ENCODE measurements around the gene ASB5.

DNA sequence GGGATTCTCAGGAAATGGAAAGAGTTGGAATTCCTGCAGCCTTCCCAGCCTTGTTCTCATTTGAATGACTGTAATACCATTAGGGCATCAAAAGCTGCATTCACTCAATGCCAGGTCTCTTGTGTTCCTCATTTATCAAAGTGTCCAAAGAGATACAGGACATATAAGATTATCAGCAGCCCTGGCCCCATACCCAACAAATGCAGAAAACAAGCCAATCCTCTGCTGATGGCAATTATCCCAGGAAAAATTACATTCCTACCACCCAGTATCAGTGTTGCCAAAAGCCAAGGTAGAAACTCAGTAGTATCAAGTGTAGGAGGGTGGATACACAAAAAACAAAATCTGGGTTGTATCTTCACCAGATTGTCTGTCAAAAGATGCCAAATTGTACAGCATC is 18.5 kb upstream of the ASB5 start:
- TF ChIP-seq ZNF551 (CRISPR knock-in tag; IDR thresholded peaks at IDR 0.05) (no peak), CTCF (IDR thresholded peaks at IDR 0.05 in 2 of 3, conservative IDR thresholded peaks at IDR 0.05 in 1 of 3; ENCODE audit: insufficient read depth in 2 of 3, low read depth in 1 of 3, low read length in 3 of 3) (no peak), FIP1L1 (IDR thresholded peaks at IDR 0.05; ENCODE audit: low read depth, low read length, poor library complexity, severe bottlenecking) (no peak), POLR2A (conservative IDR thresholded peaks at IDR 0.05) (no peak), SP2 (IDR thresholded peaks at IDR 0.05; ENCODE audit: extremely low read depth, low read depth, low read length, poor library complexity, severe bottlenecking) (no peak), KLF10 (CRISPR knock-in tag; IDR thresholded peaks at IDR 0.05) (no peak), RBBP5 (IDR thresholded peaks at IDR 0.05; ENCODE audit: borderline replicate concordance, insufficient read depth, low read length, poor library complexity, severe bottlenecking) (no peak), TCF7 (IDR thresholded peaks at IDR 0.05; ENCODE audit: borderline replicate concordance) (no peak), TCFL5 (CRISPR knock-in tag; conservative IDR thresholded peaks at IDR 0.05) (no peak), YY1 (IDR thresholded peaks at IDR 0.05; ENCODE audit: borderline replicate concordance in 1 of 3, control insufficient read depth in 1 of 3, extremely low read depth in 1 of 3, insufficient read depth in 3 of 3, insufficient read length in 1 of 3, insufficient replicate concordance in 2 of 3, low read depth in 1 of 3, low read length in 2 of 3) (no peak)
- TF ChIP-seq, protein P1, sequence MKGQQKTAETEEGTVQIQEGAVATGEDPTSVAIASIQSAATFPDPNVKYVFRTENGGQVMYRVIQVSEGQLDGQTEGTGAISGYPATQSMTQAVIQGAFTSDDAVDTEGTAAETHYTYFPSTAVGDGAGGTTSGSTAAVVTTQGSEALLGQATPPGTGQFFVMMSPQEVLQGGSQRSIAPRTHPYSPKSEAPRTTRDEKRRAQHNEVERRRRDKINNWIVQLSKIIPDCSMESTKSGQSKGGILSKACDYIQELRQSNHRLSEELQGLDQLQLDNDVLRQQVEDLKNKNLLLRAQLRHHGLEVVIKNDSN (CRISPR knock-in tag; IDR thresholded peaks at IDR 0.05), result no peak
